ENCODE results near the gene GATAD2A.

GRCh38 chr19:19416280-19416679 lies 10.8 kb downstream of the GATAD2A start:
- no peak for TF ChIP-seq CTCF (IDR thresholded peaks at IDR 0.05 in 4 of 5, conservative IDR thresholded peaks at IDR 0.05 in 1 of 5)
- TF ChIP-seq POLR2A (IDR thresholded peaks at IDR 0.05) = no peak
